Heart left ventricle (tissue), 13 donors: ENCODE measurements around the gene SPPL2C.

Source experiments
- POLR2A ChIP-seq, 2 donors: fragments of 450-650 bp; IDR thresholded peaks; one replicate each; pipeline ENCODE4 v1.6.1; 2017; ENCODE audit warnings: antibody characterized with exemption in 2 of 2, mild to moderate bottlenecking in 2 of 2, moderate library complexity in 2 of 2
- TF ChIP-seq, protein P1 (sequence below), 12 donors: fragments of 200-600 bp; sonication (generic) in 4 of 12; IDR thresholded peaks; one replicate each; pipeline versions ENCODE4 v1.5.0 to v1.8.0; 2018 to 2022; ENCODE audit warnings: antibody characterized with exemption in 12 of 12, mild to moderate bottlenecking in 5 of 12
- donor health status: ischemic (EF 13 %, LVEDD 7.1; RV severe dilation, severe dysfunction).
- donor health status: DM: no; HTN: yes; CAD: no.
- donor health status: DM: no; HTN: no; CAD: no.
- donor health status: ischemic (EF 25% LVEDD 6.9; RV normal size, moderate dysfunction).
- donor health status: ischemic (EF 25% LVEDD 5.7; RV mildly dilated, moderate dysfunction).
- donor health status: ischemic (EF 35%, LVEDD 5.7; RV mildly dilated, moderate dysfunction).
- donor health status: nonischemic (EF 11% LVEDD 7.7; RV severe dilation, severe dysfunction).
- donor health status: DM: yes; HTN: yes; CAD: no.
- donor health status: PGD.
- donor health status: ischemic (EF 29% LVEDD 5.4; RV normal size, mild dysfunction).
- donor health status: nonischemic (EF 23%, LVEDD 6.1; RV moderate dilation, normal function).

DNA sequence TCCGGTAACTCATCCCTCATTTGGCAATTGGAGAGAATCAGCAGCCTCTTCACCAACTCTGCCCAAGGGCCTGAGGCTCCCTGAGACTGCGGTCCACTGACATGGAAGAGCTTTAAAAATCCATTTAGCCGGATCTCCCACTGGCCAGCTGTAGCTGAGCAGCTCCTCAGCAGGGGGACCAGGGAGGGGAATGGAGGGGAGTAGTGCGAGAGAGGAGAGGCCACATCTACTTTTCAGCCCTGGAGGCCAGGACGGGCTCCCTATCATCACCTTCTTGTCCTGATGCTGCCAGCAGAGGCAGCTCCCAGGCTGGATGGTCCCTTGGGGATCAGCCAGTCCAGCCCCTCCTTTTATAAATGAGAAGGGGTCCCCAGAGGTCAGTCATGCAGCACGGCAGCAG, 25.0 kb upstream of the SPPL2C start:
- TF ChIP-seq, protein P1, sequence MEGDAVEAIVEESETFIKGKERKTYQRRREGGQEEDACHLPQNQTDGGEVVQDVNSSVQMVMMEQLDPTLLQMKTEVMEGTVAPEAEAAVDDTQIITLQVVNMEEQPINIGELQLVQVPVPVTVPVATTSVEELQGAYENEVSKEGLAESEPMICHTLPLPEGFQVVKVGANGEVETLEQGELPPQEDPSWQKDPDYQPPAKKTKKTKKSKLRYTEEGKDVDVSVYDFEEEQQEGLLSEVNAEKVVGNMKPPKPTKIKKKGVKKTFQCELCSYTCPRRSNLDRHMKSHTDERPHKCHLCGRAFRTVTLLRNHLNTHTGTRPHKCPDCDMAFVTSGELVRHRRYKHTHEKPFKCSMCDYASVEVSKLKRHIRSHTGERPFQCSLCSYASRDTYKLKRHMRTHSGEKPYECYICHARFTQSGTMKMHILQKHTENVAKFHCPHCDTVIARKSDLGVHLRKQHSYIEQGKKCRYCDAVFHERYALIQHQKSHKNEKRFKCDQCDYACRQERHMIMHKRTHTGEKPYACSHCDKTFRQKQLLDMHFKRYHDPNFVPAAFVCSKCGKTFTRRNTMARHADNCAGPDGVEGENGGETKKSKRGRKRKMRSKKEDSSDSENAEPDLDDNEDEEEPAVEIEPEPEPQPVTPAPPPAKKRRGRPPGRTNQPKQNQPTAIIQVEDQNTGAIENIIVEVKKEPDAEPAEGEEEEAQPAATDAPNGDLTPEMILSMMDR (IDR thresholded peaks at IDR 0.05) = no peak
- TF ChIP-seq POLR2A (IDR thresholded peaks at IDR 0.05) = no peak
